HepG2 (cell line): Measurements from ENCODE around the gene RREB1. TPM values are rescaled to one million over a fixed set of nuclear protein-coding genes. Genes with fewer than 3 reads are reported as not detected.

Experiments used
- CHCHD3 ChIP-seq: sonication (generic); formaldehyde crosslinking; IDR thresholded peaks from 2 replicates; pipeline ENCODE4 v1.8.0; 2022; ENCODE audit warnings: mild to moderate bottlenecking, missing genetic modification reagents, moderate library complexity
- GTF2F1 ChIP-seq: fragments of 150-350 bp; IDR thresholded peaks from 2 replicates; pipeline ENCODE4 v1.6.1; 2014; ENCODE audit warnings: low read length
- IRF9 ChIP-seq: sonication (generic); formaldehyde crosslinking; IDR thresholded peaks from 2 replicates; pipeline ENCODE4 v1.8.0; 2022; ENCODE audit warnings: missing genetic modification reagents, mild to moderate bottlenecking, borderline replicate concordance
- JUND ChIP-seq: sonication (generic); formaldehyde crosslinking; IDR thresholded peaks from 2 replicates; pipeline ENCODE4 v1.8.0; 2022; ENCODE audit warnings: mild to moderate bottlenecking, missing genetic modification reagents
- MBNL3 ChIP-seq: fragments of 250-450 bp; sonication (Bioruptor Pico); conservative IDR thresholded peaks from 2 replicates; pipeline ENCODE4 v1.8.0; 2022; ENCODE audit warnings: mild to moderate bottlenecking, inconsistent platforms
- MLLT10 ChIP-seq: sonication (generic); formaldehyde crosslinking; IDR thresholded peaks from 2 replicates; pipeline ENCODE4 v1.4.0; 2020; ENCODE audit warnings: missing genetic modification reagents
- RBFOX2 ChIP-seq: fragments of 200-400 bp; formaldehyde crosslinking; IDR thresholded peaks from 2 replicates; pipeline ENCODE4 v1.6.1; 2017; ENCODE audit warnings: low read depth, mild to moderate bottlenecking, low read length
- SALL1 ChIP-seq: sonication (generic); formaldehyde crosslinking; IDR thresholded peaks from 2 replicates; pipeline ENCODE4 v1.8.0; 2022; ENCODE audit warnings: mild to moderate bottlenecking, missing genetic modification reagents
- SMAD3 ChIP-seq: sonication (generic); formaldehyde crosslinking; IDR thresholded peaks from 2 replicates; pipeline ENCODE4 v1.4.0; 2020; ENCODE audit warnings: missing genetic modification reagents
- SNAI1 ChIP-seq: sonication (generic); formaldehyde crosslinking; IDR thresholded peaks from 2 replicates; pipeline ENCODE4 v1.5.0; 2020; ENCODE audit warnings: mild to moderate bottlenecking, missing genetic modification reagents, borderline replicate concordance
- THYN1 ChIP-seq: sonication (generic); formaldehyde crosslinking; IDR thresholded peaks from 2 replicates; pipeline ENCODE4 v1.8.1; 2023; ENCODE audit warnings: low read depth, mild to moderate bottlenecking, moderate library complexity, missing genetic modification reagents, borderline replicate concordance
- ZBTB2 ChIP-seq: sonication (generic); formaldehyde crosslinking; IDR thresholded peaks from 2 replicates; pipeline ENCODE4 v1.8.0; 2022; ENCODE audit warnings: low read depth, missing genetic modification reagents
- ZBTB38 ChIP-seq: sonication (generic); formaldehyde crosslinking; IDR thresholded peaks from 2 replicates; pipeline ENCODE4 v1.5.1; 2020; ENCODE audit warnings: mild to moderate bottlenecking, missing genetic modification reagents
- ZNF251 ChIP-seq: sonication (generic); formaldehyde crosslinking; IDR thresholded peaks from 2 replicates; pipeline ENCODE4 v1.9.0; 2021; ENCODE audit warnings: mild to moderate bottlenecking, missing genetic modification reagents
- ZNF263 ChIP-seq: sonication (generic); formaldehyde crosslinking; IDR thresholded peaks from 2 replicates; pipeline ENCODE4 v1.4.0; 2020; ENCODE audit warnings: missing genetic modification reagents
- ZNF33A ChIP-seq: sonication (generic); formaldehyde crosslinking; IDR thresholded peaks from 2 replicates; pipeline ENCODE4 v1.5.1; 2020; ENCODE audit warnings: missing genetic modification reagents, mild to moderate bottlenecking, moderate library complexity, borderline replicate concordance
- ZNF546 ChIP-seq: sonication (generic); formaldehyde crosslinking; conservative IDR thresholded peaks from 2 replicates; pipeline ENCODE4 v1.8.1; 2023; ENCODE audit warnings: mild to moderate bottlenecking, missing genetic modification reagents
- ZNF562 ChIP-seq: sonication (generic); formaldehyde crosslinking; IDR thresholded peaks from 2 replicates; pipeline ENCODE4 v1.8.0; 2022; ENCODE audit warnings: missing genetic modification reagents, borderline replicate concordance
- ZNF737 ChIP-seq: sonication (generic); formaldehyde crosslinking; IDR thresholded peaks from 2 replicates; pipeline ENCODE4 v1.5.0; 2020; ENCODE audit warnings: missing genetic modification reagents, mild to moderate bottlenecking, borderline replicate concordance
- ZNF850 ChIP-seq: sonication (generic); formaldehyde crosslinking; conservative IDR thresholded peaks from 2 replicates; pipeline ENCODE4 v1.9.0; 2021; ENCODE audit warnings: mild to moderate bottlenecking, missing genetic modification reagents
- polyA plus RNA-seq, 8 experiments: library from polyadenylated mRNA; depleted of rRNA in 3 of 8; stranded (reverse) in 7 of 8; unstranded in 1 of 8; fragments of >200 nt; fragmentation: Illumina TruSeq in 4 of 8; extraction: Trizol in 4 of 8; gene quantifications; 2 replicates each; pipeline versions ENCODE4 v1.2.1 to v1.2.3, GENCODE V29; 2011 to 2016; ENCODE audit warnings: low read depth in 4 of 8, missing spikeins in 1 of 8, mixed read lengths in 1 of 8; ENCODE audit not compliant: insufficient read depth in 1 of 8
- total RNA-seq, 5 experiments: library from RNA; depleted of rRNA; stranded (reverse); fragments of >200 nt; fragmentation: Illumina TruSeq; extraction: Trizol; gene quantifications; 2 replicates each; pipeline ENCODE4 v1.2.3, GENCODE V29; 2016; ENCODE audit warnings: low read depth in 1 of 5
- TF ChIP-seq, protein P1 (sequence below): IDR thresholded peaks from 2 replicates; pipeline ENCODE4 v1.6.1; 2016; ENCODE audit warnings: missing compliant biosample characterization, missing genetic modification reagents, borderline replicate concordance
- TF ChIP-seq, protein P2 (sequence below): sonication (generic); formaldehyde crosslinking; IDR thresholded peaks from 2 replicates; pipeline ENCODE4 v1.5.0; 2020; ENCODE audit warnings: missing genetic modification reagents, mild to moderate bottlenecking, borderline replicate concordance
- TF ChIP-seq, protein P3 (sequence below): sonication (generic); formaldehyde crosslinking; IDR thresholded peaks from 2 replicates; pipeline ENCODE4 v1.4.0; 2020; ENCODE audit warnings: mild to moderate bottlenecking, missing genetic modification reagents

RREB1 gene
- total and polyA plus RNA-seq, 2 of the 13 experiments (the other 11 are each of a cell fraction or from before 2014, with no cell fraction given) = 6.1 to 23.2 TPM

DNA sequence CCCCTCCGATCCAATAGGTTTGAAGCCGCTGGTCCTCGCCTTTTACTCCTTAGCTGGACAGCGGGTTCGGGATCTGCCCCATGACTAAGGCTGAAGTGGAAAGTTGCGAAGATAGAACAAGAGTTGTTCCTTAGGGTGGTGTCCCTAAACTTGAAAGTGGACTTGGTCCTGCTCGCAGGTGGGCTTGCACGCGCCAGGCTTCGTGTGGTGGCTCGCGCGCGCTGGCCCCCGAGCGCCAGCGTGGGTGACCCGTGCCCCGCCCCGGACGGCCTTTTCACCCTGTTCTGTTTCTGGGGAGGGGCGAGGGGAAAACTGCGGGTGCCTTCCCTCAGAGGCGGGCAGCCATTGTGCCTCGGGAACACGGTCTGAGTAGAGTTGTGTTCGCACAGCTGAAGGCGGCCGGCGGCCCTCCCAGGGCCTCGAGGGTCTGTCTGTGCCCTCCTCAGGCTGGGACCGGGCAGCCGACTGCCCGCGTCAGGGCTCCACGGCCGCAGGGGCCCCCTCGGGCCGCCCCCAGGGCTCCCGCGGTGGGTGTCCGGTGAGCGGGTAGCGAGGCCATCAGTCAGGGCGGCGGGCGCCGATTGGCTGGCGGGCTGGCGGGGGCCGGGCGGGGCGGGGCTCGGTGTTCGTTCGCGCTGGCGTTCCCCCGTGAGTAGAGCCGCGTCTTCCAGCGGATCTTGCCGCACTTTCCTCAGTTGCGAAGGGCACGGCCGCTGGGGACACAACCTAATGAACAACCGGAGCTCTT lies 33.0 kb downstream of the RREB1 start (continued):
- TF ChIP-seq THYN1 = no peak; the same call in 1 of the 2 replicates
- TF ChIP-seq ZNF33A (CRISPR knock-in tag) = 0 out of 2 replicates have a peak, but pooled peaks have one; percentile 9
- TF ChIP-seq ZNF251 (CRISPR knock-in tag) = no peak
- peak; percentile 41; the same call in 1 of the 2 replicates for TF ChIP-seq SMAD3 (CRISPR knock-in tag)
- TF ChIP-seq, protein P1, sequence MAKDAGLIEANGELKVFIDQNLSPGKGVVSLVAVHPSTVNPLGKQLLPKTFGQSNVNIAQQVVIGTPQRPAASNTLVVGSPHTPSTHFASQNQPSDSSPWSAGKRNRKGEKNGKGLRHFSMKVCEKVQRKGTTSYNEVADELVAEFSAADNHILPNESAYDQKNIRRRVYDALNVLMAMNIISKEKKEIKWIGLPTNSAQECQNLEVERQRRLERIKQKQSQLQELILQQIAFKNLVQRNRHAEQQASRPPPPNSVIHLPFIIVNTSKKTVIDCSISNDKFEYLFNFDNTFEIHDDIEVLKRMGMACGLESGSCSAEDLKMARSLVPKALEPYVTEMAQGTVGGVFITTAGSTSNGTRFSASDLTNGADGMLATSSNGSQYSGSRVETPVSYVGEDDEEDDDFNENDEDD (CRISPR knock-in tag) = peak; percentile 87; the same call in 1 of the 2 replicates
- TF ChIP-seq RBFOX2 = peak; percentile 97
- no peak for TF ChIP-seq ZNF737 (CRISPR knock-in tag)
- no peak for TF ChIP-seq ZNF546 (CRISPR knock-in tag)
- TF ChIP-seq IRF9 = peak; percentile 76; the same call in 1 of the 2 replicates
- 0 out of 2 replicates have a peak, but pooled peaks have one; percentile 19 for TF ChIP-seq JUND (CRISPR knock-in tag)
- peak; percentile 54 for TF ChIP-seq ZNF263 (CRISPR knock-in tag)
- 0 out of 2 replicates have a peak, but pooled peaks have one; percentile 79 for TF ChIP-seq SNAI1
- TF ChIP-seq ZNF850 (CRISPR knock-in tag) = 0 out of 2 replicates have a peak, but pooled peaks have one; percentile 12
- no peak for TF ChIP-seq ZNF562 (CRISPR knock-in tag)
- TF ChIP-seq ZBTB2 = peak; percentile 70; the same call in 1 of the 2 replicates
- TF ChIP-seq CHCHD3 = no peak
- TF ChIP-seq MLLT10 (CRISPR knock-in tag) = no peak
- TF ChIP-seq MBNL3 (CRISPR knock-in tag) = no peak
- TF ChIP-seq ZBTB38 (CRISPR knock-in tag) = peak; percentile 90
- TF ChIP-seq, protein P2, sequence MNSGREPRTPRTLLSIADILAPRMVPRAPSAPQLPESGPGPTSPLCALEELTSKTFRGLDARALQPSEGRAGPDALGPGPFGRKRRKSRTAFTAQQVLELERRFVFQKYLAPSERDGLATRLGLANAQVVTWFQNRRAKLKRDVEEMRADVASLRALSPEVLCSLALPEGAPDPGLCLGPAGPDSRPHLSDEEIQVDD = peak; percentile 94; the same call in 1 of the 2 replicates
- TF ChIP-seq, protein P3, sequence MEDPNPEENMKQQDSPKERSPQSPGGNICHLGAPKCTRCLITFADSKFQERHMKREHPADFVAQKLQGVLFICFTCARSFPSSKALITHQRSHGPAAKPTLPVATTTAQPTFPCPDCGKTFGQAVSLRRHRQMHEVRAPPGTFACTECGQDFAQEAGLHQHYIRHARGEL (CRISPR knock-in tag) = peak; percentile 79; the same call in 1 of the 2 replicates
- TF ChIP-seq SALL1 = peak; percentile 95
- no peak for TF ChIP-seq GTF2F1
